Right atrium auricular region (tissue), 2 donors: ENCODE results near the gene ZNF827. TPM values are rescaled to one million over a fixed set of nuclear protein-coding genes. Genes with fewer than 3 reads are reported as not detected.
A peak's percentile ranks its signal among the peaks of the same experiment; 100 is the strongest.

Experiments used
- DNase-seq: peaks from one replicate; pipeline ENCODE4 v3.0.0-alpha.2; 2019; ENCODE audit warnings: low spot score
- H3K27ac ChIP-seq, 2 donors: fragments of 200-600 bp; sonication (generic); 1 replicate in 1 of 2; 2 replicates in 1 of 2; pipeline ENCODE4 v1.5.1; 2016 to 2019
- H3K27me3 ChIP-seq, 2 donors: fragments of 200-600 bp; sonication (generic); one replicate each; pipeline versions ENCODE4 v1.5.1 to v1.6.0; 2017 to 2019
- H3K36me3 ChIP-seq: fragments of 200-600 bp; sonication (generic); one replicate; pipeline ENCODE4 v1.5.1; 2016
- H3K4me1 ChIP-seq, 2 donors: fragments of 200-600 bp; sonication (generic); one replicate each; pipeline versions ENCODE4 v1.5.1 to v1.6.0; 2017 to 2019
- H3K4me3 ChIP-seq, 2 donors: fragments of 200-600 bp; sonication (generic); 1 replicate in 1 of 2; 2 replicates in 1 of 2; pipeline ENCODE4 v1.5.1; 2017 to 2019; ENCODE audit warnings: mild to moderate bottlenecking in 1 of 2, moderate library complexity in 1 of 2
- H3K9me3 ChIP-seq, 2 donors: fragments of 200-600 bp; sonication (generic); one replicate each; pipeline ENCODE4 v1.5.1; 2019
- total RNA-seq, 2 donors: library from RNA; depleted of rRNA; stranded (reverse); fragments of >200 nt; gene quantifications; one replicate each; pipeline ENCODE4 v1.1.0, GENCODE V29; 2016
- TF ChIP-seq, protein P1 (sequence below), 2 donors: fragments of 200-600 bp; sonication (generic); IDR thresholded peaks; one replicate each; pipeline ENCODE4 v1.5.1; 2019; ENCODE audit warnings: antibody characterized with exemption in 2 of 2

The ZNF827 gene
- total RNA-seq, 2 donors from 2014 or later: 8.5 to 16.9 TPM

GRCh38 chr4:145945431-145946155 lies 7.0 kb upstream of the ZNF827 start:
- no peak for DNase-seq
- TF ChIP-seq, protein P1, sequence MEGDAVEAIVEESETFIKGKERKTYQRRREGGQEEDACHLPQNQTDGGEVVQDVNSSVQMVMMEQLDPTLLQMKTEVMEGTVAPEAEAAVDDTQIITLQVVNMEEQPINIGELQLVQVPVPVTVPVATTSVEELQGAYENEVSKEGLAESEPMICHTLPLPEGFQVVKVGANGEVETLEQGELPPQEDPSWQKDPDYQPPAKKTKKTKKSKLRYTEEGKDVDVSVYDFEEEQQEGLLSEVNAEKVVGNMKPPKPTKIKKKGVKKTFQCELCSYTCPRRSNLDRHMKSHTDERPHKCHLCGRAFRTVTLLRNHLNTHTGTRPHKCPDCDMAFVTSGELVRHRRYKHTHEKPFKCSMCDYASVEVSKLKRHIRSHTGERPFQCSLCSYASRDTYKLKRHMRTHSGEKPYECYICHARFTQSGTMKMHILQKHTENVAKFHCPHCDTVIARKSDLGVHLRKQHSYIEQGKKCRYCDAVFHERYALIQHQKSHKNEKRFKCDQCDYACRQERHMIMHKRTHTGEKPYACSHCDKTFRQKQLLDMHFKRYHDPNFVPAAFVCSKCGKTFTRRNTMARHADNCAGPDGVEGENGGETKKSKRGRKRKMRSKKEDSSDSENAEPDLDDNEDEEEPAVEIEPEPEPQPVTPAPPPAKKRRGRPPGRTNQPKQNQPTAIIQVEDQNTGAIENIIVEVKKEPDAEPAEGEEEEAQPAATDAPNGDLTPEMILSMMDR (IDR thresholded peaks at IDR 0.05): no peak

DNA sequence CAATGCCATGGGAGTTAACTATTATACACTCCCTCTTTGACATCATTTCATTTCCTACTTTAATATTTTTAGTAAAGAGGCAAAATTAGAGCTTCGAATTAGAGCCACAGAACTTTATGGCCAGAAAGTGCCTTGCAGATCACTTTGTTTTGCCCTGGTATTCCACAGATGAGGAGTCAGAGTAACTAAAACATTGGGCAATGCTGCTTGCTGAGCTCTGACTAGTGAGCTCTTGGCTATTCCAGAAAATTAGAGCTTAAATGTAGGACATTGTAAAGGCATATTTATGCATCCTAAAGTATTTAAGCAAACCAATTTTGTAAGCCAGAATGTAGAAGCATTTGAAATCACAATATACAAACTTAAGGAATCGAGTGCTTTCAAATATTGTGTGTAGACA lies 6.3 kb upstream of the ZNF827 start:
- TF ChIP-seq, protein P1 (IDR thresholded peaks at IDR 0.05): no peak
- H3K36me3 ChIP-seq: no peaks in the 10 kb centered on the region
- DNase-seq: no peak
- no peaks in the 10 kb centered on the region for H3K9me3 ChIP-seq
- no peak overlapping the region for H3K4me3 ChIP-seq
- no peaks in the 10 kb centered on the region for H3K4me1 ChIP-seq
- no peaks in the 10 kb centered on the region for H3K27me3 ChIP-seq
- no peak overlapping the region for H3K27ac ChIP-seq

More at GRCh38 chr4:145945431-145946155, 7.0 kb upstream of the ZNF827 start:
- Histone ChIP-seq H3K36me3 (no peaks in the 10 kb centered on the region), H3K27me3 (no peaks in the 10 kb centered on the region), H3K4me3 (no peak overlapping the region), H3K27ac (no peak overlapping the region), H3K4me1 (no peaks in the 10 kb centered on the region), H3K9me3 (no peaks in the 10 kb centered on the region)

DNA sequence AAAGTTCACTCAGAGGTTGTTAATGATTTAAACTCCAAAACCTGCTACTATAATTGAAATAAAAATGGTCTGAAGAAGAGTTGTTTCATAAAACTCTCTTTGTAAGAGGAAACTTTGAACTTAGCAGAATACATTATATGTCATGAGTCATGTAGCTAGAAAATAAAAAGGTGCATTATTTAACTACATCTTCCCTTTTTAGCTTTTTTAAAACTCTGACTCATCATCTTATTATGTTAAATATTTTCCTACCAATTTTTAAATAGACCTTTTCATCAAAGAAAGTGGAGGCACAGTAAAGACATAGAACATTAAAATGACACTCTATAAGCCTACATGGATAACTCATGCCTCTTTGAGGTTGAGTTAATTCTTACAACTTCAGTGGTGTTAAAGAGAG lies 1.2 kb upstream of the ZNF827 start:
- DNase-seq: no peak
- TF ChIP-seq, protein P1 (IDR thresholded peaks at IDR 0.05): no peak
- Histone ChIP-seq H3K36me3 (no peaks in the 10 kb centered on the region), H3K27ac (no peak overlapping the region), H3K4me1 (peaks cover 0 to 18% of the 10 kb centered on the region in 2 donors), H3K4me3 (no peak overlapping the region), H3K27me3 (no peaks in the 10 kb centered on the region), H3K9me3 (no peaks in the 10 kb centered on the region)

- Histone ChIP-seq H3K27ac (no peak overlapping the region), H3K27me3 (no peaks in the 10 kb centered on the region), H3K36me3 (no peaks in the 10 kb centered on the region), H3K9me3 (no peaks in the 10 kb centered on the region), H3K4me1 (peaks cover 0 to 20% of the 10 kb centered on the region in 2 donors), H3K4me3 (no peak overlapping the region)
- TF ChIP-seq, protein P1 (IDR thresholded peaks at IDR 0.05): no peak
- no peak for DNase-seq
These were observed 773 bp upstream of the ZNF827 start for GRCh38 chr4:145939441-145939750.

DNA sequence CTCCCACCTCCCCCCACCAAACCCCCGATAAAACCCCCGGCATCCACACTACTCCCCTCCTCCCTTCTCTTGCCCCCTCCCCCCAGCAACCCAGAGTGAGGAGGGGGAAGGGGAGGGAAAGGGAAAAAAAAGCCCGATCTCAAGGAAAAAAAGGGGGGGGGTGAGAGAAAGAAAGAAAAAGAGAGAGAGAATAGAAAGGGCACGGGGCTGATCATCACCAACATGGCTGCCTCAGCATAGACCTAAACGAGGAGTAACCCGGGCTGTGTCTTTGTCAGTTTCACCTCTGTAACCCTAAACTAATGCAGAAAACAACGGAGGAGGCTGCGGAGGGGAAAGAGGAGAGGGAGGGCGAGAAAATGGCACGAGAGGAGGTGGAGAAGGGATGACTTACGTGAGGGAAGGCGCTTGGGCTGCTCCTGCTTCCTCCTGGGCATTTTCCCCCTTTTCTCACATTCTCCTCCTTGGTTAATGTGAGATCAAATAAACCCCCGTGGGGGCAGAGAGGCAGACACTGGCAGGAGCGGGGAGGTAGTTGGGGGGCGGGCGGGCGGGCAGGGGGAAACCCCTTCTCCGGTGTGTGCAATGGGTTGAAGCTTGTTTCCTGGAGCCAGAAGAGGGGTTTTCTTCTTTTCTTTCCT lies 532 bp downstream of the ZNF827 start:
- TF ChIP-seq, protein P1 (IDR thresholded peaks at IDR 0.05): no peak
- H3K36me3 ChIP-seq: no peaks in the 10 kb centered on the region
- no peaks in the 10 kb centered on the region for H3K9me3 ChIP-seq
- peak overlapping the region; percentile 93 to 96 for H3K27ac ChIP-seq
- H3K27me3 ChIP-seq: no peaks in the 10 kb centered on the region
- peaks cover 0 to 28% of the 10 kb centered on the region in 2 donors for H3K4me1 ChIP-seq
- H3K4me3 ChIP-seq: peak overlapping the region; percentile 86 to 87
- DNase-seq: no peak
